Keratinocyte (primary cell): ENCODE measurements around the gene SPOCD1. TPM values are rescaled to one million over a fixed set of nuclear protein-coding genes. Genes with fewer than 3 reads are reported as not detected.

Experiments used
- DNase-seq: peaks from one replicate; pipeline ENCODE4 v3.0.0-alpha.2; 2011; ENCODE audit warnings: low read depth, missing footprints, low spot score
- FAIRE-seq: peaks from 2 replicates; lab custom pipeline; 2011; peaks lifted over from hg19 to GRCh38; lab: Jason Lieb, UNC
- H2AFZ ChIP-seq: 2 replicates; pipeline ENCODE4 v1.6.0; 2012; ENCODE audit warnings: low read length, control low read depth, inconsistent platforms; ENCODE audit not compliant: control insufficient read depth
- H3K27ac ChIP-seq: 2 replicates; pipeline ENCODE4 v1.5.1; 2011; ENCODE audit warnings: low read length; ENCODE audit not compliant: control insufficient read depth, insufficient read depth
- H3K27me3 ChIP-seq: 3 replicates; pipeline ENCODE4 v1.6.0; 2011; ENCODE audit warnings: low read length; ENCODE audit not compliant: control insufficient read depth, insufficient read depth; ENCODE audit errors: extremely low read depth
- H3K36me3 ChIP-seq, 2 experiments: 2 replicates in 1 of 2; 3 replicates in 1 of 2; pipeline ENCODE4 v1.5.1; 2011; ENCODE audit warnings: low read length in 2 of 2, mild to moderate bottlenecking in 1 of 2; ENCODE audit not compliant: control insufficient read depth in 2 of 2, insufficient read depth in 2 of 2; ENCODE audit errors: extremely low read depth in 1 of 2
- H3K4me1 ChIP-seq: 3 replicates; pipeline ENCODE4 v1.5.1; 2011; ENCODE audit warnings: low read length; ENCODE audit not compliant: control insufficient read depth, insufficient read depth; ENCODE audit errors: extremely low read depth
- H3K4me2 ChIP-seq: 3 replicates; pipeline ENCODE4 v1.6.0; 2011; ENCODE audit warnings: low read depth, low read length; ENCODE audit not compliant: control insufficient read depth, insufficient read depth; ENCODE audit errors: extremely low read depth
- H3K4me3 ChIP-seq, 3 experiments: fragments of 200-600 bp in 1 of 3; sonication (generic) in 1 of 3; 2 replicates in 2 of 3; 3 replicates in 1 of 3; pipeline ENCODE4 v1.5.1; 2011 to 2016; ENCODE audit warnings: low read length in 3 of 3, mild to moderate bottlenecking in 3 of 3, control low read depth in 2 of 3, inconsistent platforms in 1 of 3, low read depth in 1 of 3, mixed read lengths in 1 of 3, mixed run types in 1 of 3, moderate library complexity in 1 of 3; ENCODE audit not compliant: control insufficient read depth in 2 of 3, insufficient read depth in 2 of 3; ENCODE audit errors: extremely low read depth in 1 of 3
- H3K79me2 ChIP-seq: 2 replicates; pipeline ENCODE4 v1.6.0; 2012; ENCODE audit warnings: low read length; ENCODE audit not compliant: control insufficient read depth, insufficient read depth
- H3K9ac ChIP-seq: 3 replicates; pipeline ENCODE4 v1.6.0; 2011; ENCODE audit warnings: low read length; ENCODE audit not compliant: control insufficient read depth, insufficient read depth; ENCODE audit errors: extremely low read depth
- H3K9me1 ChIP-seq: 3 replicates; pipeline ENCODE4 v1.6.0; 2011; ENCODE audit warnings: low read length; ENCODE audit not compliant: control insufficient read depth, insufficient read depth; ENCODE audit errors: extremely low read depth
- H3K9me3 ChIP-seq: 2 replicates; pipeline ENCODE4 v1.5.1; 2012; ENCODE audit warnings: low read depth, low read length; ENCODE audit not compliant: control insufficient read depth
- H4K20me1 ChIP-seq: 3 replicates; pipeline ENCODE4 v1.6.0; 2011; ENCODE audit warnings: low read length; ENCODE audit not compliant: control insufficient read depth, insufficient read depth; ENCODE audit errors: extremely low read depth
- CTCF ChIP-seq, 3 experiments: IDR thresholded peaks in 1 of 3; conservative IDR thresholded peaks in 1 of 3; optimal IDR thresholded peaks in 1 of 3; 2 replicates in 2 of 3; 3 replicates in 1 of 3; pipeline versions ENCODE3 to v1.5.1; 2011; ENCODE audit warnings: low read length in 3 of 3, mild to moderate bottlenecking in 3 of 3, moderate library complexity in 2 of 3, control low read depth in 1 of 3, inconsistent platforms in 1 of 3; ENCODE audit not compliant: insufficient read depth in 2 of 3; ENCODE audit errors: extremely low read depth in 1 of 3
- EZH2 ChIP-seq: IDR thresholded peaks from one replicate; pipeline ENCODE4 v1.6.1; 2012; ENCODE audit warnings: inconsistent platforms, mild to moderate bottlenecking, low read length, moderate library complexity
- dilution Hi-C: fragments of 300-500 bp; cut with MboI; formaldehyde crosslinking; loops from one replicate; pipeline ENCODE4 v1.7.0; 2020; ENCODE audit warnings: low sequenced_read_pairs; ENCODE audit not compliant: extremely low pct_ligation_motif_present
- polyA plus RNA-seq, 5 experiments: library from polyadenylated mRNA; depleted of rRNA in 3 of 5; stranded (reverse) in 3 of 5; stranded (forward) in 1 of 5; unstranded in 1 of 5; fragments of >200 nt; gene quantifications; 1 replicate in 1 of 5; 2 replicates in 3 of 5; 3 replicates in 1 of 5; pipeline versions ENCODE4 v1.2.1 to v1.2.3, GENCODE V29; 2011 to 2012; ENCODE audit warnings: missing spikeins in 2 of 5, low read depth in 1 of 5, low replicate concordance in 1 of 5

Gene SPOCD1
- polyA plus RNA-seq, 1 donor (not counting 4 experiments of a cell fraction or from before 2014, with no cell fraction given): 4.7 TPM

DNA sequence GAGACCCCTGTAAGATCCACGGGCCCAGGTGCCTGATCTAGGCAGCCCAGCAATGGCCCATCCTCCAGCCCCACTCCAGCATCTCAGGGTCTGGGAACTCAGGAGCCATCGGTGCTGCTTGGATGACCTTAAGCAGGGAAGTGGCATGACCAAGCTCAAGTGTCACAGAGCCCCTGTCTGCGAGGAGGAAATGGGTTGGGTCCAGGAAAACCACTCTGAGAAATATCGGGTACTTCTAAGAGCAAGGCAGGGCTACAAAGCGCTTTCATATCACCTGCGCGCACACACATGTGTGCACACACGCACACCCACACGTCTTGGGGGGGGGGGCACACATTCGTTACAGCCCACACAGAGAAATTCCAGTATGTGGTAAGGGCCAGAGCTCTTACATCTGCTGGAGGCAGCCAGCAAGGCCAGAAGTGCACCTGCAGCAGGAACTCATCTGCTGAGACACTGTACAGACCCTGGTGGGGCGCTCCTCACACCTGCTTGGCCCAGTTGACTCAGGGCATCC lies 32.6 kb upstream of the SPOCD1 start:
- Histone ChIP-seq H3K36me3 (no peaks in the 10 kb centered on the region), H3K4me3 (no peak overlapping the region), H3K79me2 (no peaks in the 10 kb centered on the region), H3K4me2 (no peak overlapping the region), H3K27me3 (no peaks in the 10 kb centered on the region), H3K27ac (no peak overlapping the region), H3K4me1 (peaks cover 5% of the 10 kb centered on the region), H2AFZ (no peak overlapping the region), H3K9ac (no peak overlapping the region), H3K9me3 (no peaks in the 10 kb centered on the region), H4K20me1 (no peaks in the 10 kb centered on the region), H3K9me1 (no peaks in the 10 kb centered on the region)
- FAIRE-seq: no peak
- DNase-seq: no peak
- TF ChIP-seq EZH2: no peak
- TF ChIP-seq CTCF (optimal IDR thresholded peaks at IDR 0.05 in 1 of 3, IDR thresholded peaks at IDR 0.05 in 1 of 3, conservative IDR thresholded peaks at IDR 0.05 in 1 of 3; ENCODE audit: extremely low read depth in 1 of 3, insufficient read depth in 2 of 3, low read length in 3 of 3): no peak
- dilution Hi-C loops: no loop called here

DNA sequence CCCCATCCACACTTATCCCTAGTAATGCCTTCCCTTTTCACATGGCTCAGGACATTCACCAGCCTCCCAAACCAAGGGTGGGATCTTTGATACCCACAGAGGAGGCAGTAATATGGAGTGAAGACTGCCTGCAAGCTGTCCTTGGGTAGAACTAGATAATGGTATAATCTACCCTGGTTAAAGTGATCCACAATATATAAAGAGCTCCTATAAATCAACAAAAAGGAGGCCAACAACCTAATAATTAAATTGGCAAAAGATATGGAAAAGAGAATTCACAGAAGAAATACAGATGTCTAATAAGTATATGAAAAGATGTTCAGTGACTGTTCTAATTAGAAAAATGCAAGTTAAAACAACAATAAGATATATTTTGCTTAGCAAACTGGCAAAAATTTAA lies 30.7 kb upstream of the SPOCD1 start:
- DNase-seq: no peak
- Histone ChIP-seq H3K4me2 (no peak overlapping the region), H3K36me3 (no peaks in the 10 kb centered on the region), H3K9ac (no peak overlapping the region), H3K9me3 (no peaks in the 10 kb centered on the region), H3K79me2 (no peaks in the 10 kb centered on the region), H3K27me3 (no peaks in the 10 kb centered on the region), H4K20me1 (no peaks in the 10 kb centered on the region), H3K9me1 (no peaks in the 10 kb centered on the region), H3K27ac (no peak overlapping the region), H3K4me1 (peaks cover 10% of the 10 kb centered on the region), H3K4me3 (no peak overlapping the region), H2AFZ (no peak overlapping the region)
- TF ChIP-seq EZH2: no peak
- TF ChIP-seq CTCF (optimal IDR thresholded peaks at IDR 0.05 in 1 of 3, IDR thresholded peaks at IDR 0.05 in 1 of 3, conservative IDR thresholded peaks at IDR 0.05 in 1 of 3; ENCODE audit: extremely low read depth in 1 of 3, insufficient read depth in 2 of 3, low read length in 3 of 3): no peak
- dilution Hi-C loops: no loop called here
- no peak for FAIRE-seq
